Measurements from ENCODE around the gene CCK.

Gene CCK

DNA sequence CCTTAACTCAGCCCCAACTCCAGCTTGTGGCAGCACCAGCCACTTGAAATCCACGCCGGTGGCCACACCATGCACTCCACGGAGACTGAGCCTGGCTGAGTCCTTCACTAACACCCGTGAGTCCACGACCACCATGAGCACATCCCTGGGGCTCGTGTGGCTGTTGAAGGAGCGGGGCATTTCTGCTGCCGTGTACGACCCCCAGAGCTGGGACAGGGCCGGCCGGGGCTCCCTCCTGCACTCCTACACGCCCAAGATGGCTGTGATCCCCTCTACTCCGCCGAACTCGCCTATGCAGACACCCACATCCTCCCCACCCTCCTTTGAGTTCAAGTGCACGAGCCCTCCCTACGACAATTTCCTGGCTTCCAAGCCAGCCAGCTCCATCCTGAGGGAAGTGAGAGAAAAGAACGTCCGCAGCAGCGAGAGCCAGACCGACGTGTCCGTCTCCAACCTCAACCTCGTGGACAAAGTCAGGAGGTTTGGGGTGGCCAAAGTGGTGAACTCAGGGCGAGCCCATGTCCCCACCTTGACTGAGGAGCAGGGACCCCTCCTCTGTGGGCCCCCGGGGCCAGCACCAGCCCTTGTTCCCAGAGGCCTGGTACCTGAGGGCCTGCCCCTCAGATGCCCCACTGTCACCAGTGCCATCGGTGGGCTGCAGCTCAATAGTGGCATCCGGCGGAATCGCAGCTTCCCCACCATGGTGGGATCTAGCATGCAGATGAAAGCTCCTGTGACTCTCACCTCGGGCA, 42.9 kb downstream of the CCK start:
- TF ChIP-seq TAF1 (IDR thresholded peaks at IDR 0.05; ENCODE audit: borderline replicate concordance, low read depth, low read length) (no peak), POLR2A (IDR thresholded peaks at IDR 0.05; ENCODE audit: low read depth, low read length) (no peak), POLR2AphosphoS5 (IDR thresholded peaks at IDR 0.05; ENCODE audit: low read depth, low read length) (no peak)
- DNase-seq (ENCODE audit: insufficient read length) (no peak), FAIRE-seq (no peak)

DNA sequence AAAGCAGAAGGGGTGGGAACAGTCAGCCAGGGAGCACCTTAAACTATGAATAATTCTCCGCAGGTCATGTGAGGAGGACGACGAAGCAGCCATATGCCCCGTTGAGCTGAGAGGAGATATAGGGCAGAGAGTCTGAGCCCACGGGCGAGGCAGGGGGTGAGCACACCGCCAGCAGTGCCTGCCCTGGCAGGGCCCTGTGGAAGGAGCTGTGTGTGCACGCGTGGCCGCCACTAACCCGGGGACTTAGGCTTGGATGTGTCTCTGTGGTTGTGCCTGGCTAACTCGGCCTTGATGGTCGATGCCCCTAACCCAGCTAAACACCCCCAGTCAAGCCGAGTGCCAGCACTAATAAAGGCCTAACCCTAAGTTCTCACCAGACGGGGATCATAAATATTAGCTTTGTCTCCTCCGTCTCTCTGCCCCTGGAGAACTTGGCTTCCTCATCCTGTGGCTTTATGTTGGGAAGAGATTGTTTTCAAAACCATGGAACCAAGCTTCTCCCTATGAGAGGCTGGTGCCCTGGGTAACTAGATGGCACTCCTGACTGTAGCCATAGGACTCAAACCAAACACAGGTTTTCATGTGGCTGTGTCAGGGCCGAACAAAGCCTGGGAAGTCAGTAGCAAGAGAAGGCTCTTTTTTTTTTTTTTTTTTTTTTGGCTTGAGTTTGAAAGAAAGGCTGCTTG, 45.4 kb downstream of the CCK start:
- no peak for TF ChIP-seq TAF1 (IDR thresholded peaks at IDR 0.05; ENCODE audit: borderline replicate concordance, low read depth, low read length)
- no peak for TF ChIP-seq POLR2AphosphoS5 (IDR thresholded peaks at IDR 0.05; ENCODE audit: low read depth, low read length)
- TF ChIP-seq POLR2A (IDR thresholded peaks at IDR 0.05; ENCODE audit: low read depth, low read length): no peak
- no peak for FAIRE-seq
- DNase-seq (ENCODE audit: insufficient read length): no peak

DNA sequence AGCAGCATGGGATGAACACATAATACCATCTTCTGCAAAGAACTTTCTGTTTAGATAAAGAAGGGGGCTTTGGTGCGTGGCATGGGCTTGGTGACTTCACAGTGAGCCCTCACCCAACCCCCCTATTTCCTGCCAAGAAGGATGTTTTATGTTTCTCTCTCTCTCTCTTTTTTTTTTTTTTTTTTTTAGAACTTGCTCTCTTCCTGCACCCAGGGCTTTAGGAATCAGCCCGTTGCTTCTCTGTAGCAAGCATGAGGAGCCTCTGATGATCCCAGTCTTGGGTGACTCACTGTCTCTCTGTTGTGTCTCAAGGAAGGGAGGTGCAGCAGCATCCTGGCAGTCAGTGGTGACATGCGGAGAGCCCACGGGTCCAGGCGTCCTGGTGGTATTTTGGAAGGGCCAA, 49.1 kb downstream of the CCK start:
- DNase-seq (ENCODE audit: insufficient read length) (no peak), FAIRE-seq (no peak)
- TF ChIP-seq POLR2A (IDR thresholded peaks at IDR 0.05; ENCODE audit: low read depth, low read length) (no peak), POLR2AphosphoS5 (IDR thresholded peaks at IDR 0.05; ENCODE audit: low read depth, low read length) (no peak), TAF1 (IDR thresholded peaks at IDR 0.05; ENCODE audit: borderline replicate concordance, low read depth, low read length) (no peak)

DNA sequence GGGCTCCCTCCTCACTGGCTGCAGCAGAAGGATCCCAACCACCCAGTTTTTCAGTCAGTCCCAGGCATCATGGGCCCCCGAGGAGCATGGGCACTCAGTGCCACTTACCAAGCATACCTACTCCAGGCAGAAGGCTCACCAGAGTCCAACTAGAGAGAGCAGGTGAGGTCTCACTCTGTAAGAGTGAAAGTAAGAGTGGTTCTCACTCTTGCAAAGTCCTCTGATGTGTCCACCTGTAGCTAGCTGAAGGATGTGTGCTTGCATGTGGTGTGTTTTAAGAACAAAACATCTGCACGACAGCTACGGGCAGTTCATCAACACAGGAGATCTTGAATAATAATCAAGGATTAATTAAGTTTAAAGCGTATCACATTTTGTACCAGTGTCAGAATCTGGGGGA, 49.7 kb downstream of the CCK start:
- TF ChIP-seq POLR2A (IDR thresholded peaks at IDR 0.05; ENCODE audit: low read depth, low read length) (no peak), POLR2AphosphoS5 (IDR thresholded peaks at IDR 0.05; ENCODE audit: low read depth, low read length) (no peak), TAF1 (IDR thresholded peaks at IDR 0.05; ENCODE audit: borderline replicate concordance, low read depth, low read length) (no peak)
- no peak for DNase-seq (ENCODE audit: insufficient read length)
- FAIRE-seq: no peak

DNA sequence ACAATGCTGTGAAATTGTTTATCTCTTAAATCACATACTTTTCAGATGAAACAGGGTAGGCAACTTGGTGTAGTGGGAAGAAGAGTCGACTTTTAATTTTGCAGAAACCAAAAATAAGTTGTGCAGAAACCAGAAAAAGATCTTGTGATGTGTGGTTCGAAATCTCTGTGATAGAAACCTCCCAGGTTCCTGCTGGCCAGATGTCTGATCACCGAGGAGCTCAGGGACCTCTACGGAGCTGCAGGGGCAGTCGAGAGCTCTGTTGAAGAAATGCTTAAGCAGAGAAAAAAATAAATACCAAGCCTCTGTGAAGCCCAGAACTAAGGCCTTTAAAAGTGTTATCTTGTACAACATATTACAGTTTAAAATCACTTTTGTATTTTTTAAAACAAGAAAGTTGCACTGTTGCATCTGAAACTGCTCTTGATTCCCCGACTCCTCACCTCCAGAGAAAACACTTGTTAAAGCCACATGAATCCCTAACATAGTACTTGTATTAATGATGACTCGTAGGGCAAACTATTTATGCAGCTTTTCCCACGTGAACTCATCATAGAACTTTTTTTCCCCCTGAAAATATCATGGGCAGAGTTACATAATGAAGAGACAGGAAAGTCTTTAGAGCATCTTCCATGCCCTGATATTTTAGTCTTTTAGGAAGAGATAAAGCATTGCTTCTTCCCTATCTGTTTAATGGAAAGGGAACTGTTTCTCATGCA, 51.3 kb downstream of the CCK start:
- TF ChIP-seq TAF1 (IDR thresholded peaks at IDR 0.05; ENCODE audit: borderline replicate concordance, low read depth, low read length): no peak
- no peak for TF ChIP-seq POLR2A (IDR thresholded peaks at IDR 0.05; ENCODE audit: low read depth, low read length)
- no peak for TF ChIP-seq POLR2AphosphoS5 (IDR thresholded peaks at IDR 0.05; ENCODE audit: low read depth, low read length)
- no peak for DNase-seq (ENCODE audit: insufficient read length)
- no peak for FAIRE-seq

DNA sequence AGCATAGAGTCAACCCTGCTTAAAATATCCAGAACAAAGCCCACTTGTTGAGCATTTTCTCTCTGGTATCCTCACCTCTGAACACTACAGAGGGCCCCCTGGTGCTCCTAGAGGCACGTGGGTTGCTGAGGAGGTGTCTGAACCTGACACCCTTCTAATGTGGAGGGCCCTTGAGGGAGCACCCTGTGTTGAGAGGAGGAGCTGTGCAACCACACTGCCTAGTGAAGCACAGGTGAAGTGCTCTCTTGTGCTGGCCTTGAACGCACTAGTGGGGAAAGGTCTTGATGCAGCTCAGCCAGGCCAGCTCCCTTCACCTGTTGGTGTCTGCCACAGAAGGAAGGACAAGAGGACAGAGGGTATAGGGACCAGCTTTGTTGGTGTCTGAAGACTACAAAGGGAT, 51.9 kb downstream of the CCK start:
- TF ChIP-seq POLR2A (IDR thresholded peaks at IDR 0.05; ENCODE audit: low read depth, low read length): no peak
- no peak for TF ChIP-seq POLR2AphosphoS5 (IDR thresholded peaks at IDR 0.05; ENCODE audit: low read depth, low read length)
- no peak for TF ChIP-seq TAF1 (IDR thresholded peaks at IDR 0.05; ENCODE audit: borderline replicate concordance, low read depth, low read length)
- FAIRE-seq (no peak), DNase-seq (ENCODE audit: insufficient read length) (no peak)

DNA sequence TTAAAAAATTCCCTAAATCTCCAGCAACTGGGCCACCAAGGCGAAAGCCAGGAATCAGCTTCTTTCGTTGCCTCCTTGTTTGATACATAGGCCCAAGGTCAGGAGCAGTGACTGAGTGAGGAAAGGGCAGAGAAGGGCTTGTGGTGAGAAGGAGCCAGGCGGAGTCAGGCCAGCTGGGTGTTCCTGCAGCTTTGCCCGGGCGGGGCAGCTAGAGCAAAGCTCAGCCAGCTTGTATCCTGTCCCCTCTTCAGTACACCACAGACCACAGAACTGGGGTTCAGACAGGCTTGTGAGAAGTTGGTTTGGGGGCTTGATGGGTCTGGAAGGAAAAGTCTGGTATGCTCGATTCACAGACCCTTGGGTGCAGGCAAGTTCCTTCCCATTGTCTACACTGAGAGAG, 52.6 kb downstream of the CCK start:
- DNase-seq (ENCODE audit: insufficient read length) (no peak), FAIRE-seq (no peak)
- no peak for TF ChIP-seq POLR2AphosphoS5 (IDR thresholded peaks at IDR 0.05; ENCODE audit: low read depth, low read length)
- TF ChIP-seq TAF1 (IDR thresholded peaks at IDR 0.05; ENCODE audit: borderline replicate concordance, low read depth, low read length): no peak
- TF ChIP-seq POLR2A (IDR thresholded peaks at IDR 0.05; ENCODE audit: low read depth, low read length): no peak

DNA sequence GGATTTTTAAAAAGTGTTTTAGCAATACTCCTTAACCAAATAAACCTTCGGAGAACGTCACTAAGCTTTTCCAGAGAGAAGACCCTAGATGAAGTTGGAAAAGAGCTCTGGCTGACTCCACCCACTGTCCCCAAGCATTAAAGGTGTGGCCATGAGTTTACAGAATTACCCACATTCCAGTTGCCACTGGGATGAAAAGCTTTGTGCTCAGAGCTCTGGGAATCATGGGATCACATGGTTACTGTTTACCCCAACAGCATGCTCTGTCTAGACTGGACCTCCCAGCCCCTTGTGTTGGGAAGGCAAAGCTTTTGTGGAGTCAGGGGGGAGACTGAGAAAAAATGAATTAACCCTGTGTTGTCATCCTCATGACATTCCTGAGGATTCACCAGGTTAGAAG, 55.3 kb downstream of the CCK start:
- FAIRE-seq: no peak
- no peak for DNase-seq (ENCODE audit: insufficient read length)
- TF ChIP-seq POLR2A (IDR thresholded peaks at IDR 0.05; ENCODE audit: low read depth, low read length): no peak
- TF ChIP-seq TAF1 (IDR thresholded peaks at IDR 0.05; ENCODE audit: borderline replicate concordance, low read depth, low read length): no peak
- no peak for TF ChIP-seq POLR2AphosphoS5 (IDR thresholded peaks at IDR 0.05; ENCODE audit: low read depth, low read length)

DNA sequence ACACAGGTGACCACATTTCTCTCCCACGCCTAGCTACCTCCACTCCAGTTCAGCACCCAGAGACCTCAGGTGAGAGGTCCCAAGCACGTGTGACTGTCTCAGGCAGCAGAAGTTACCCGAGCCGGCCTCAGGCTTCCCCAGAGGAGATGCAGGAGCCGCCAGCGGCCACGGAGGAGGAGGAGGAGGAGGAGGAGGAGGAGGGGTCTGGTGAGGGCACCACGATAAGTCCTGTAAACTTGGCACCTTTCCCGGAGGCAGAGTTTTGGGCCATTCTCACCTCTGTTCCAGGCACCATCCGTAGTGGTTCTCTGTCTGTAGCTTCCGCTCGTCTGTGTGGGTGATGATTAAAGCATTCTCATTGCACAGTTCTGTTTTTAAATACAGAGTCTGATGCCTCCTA, 56.1 kb downstream of the CCK start:
- FAIRE-seq: no peak
- no peak for TF ChIP-seq POLR2AphosphoS5 (IDR thresholded peaks at IDR 0.05; ENCODE audit: low read depth, low read length)
- no peak for TF ChIP-seq POLR2A (IDR thresholded peaks at IDR 0.05; ENCODE audit: low read depth, low read length)
- no peak for TF ChIP-seq TAF1 (IDR thresholded peaks at IDR 0.05; ENCODE audit: borderline replicate concordance, low read depth, low read length)
- no peak for DNase-seq (ENCODE audit: insufficient read length)

All from GM12892 (cell line).